Mammary epithelial cell (primary cell): Measurements from ENCODE around the gene USP24.
"Not testable (repeated sequence)": the region's sequence is repeated elsewhere in the genome, so short reads cannot be mapped to it uniquely, and the experiment has no call there.

ENCODE experiments used
- EZH2 ChIP-seq: IDR thresholded peaks from 2 replicates; pipeline ENCODE4 v1.6.1; 2012; ENCODE audit warnings: low read length, inconsistent platforms, borderline replicate concordance
- TF ChIP-seq, protein P1 (sequence below), 2 donors: IDR thresholded peaks in 1 of 2; conservative IDR thresholded peaks in 1 of 2; 2 replicates each; pipeline ENCODE4 v1.5.1; 2011 to 2012; ENCODE audit warnings: inconsistent platforms in 2 of 2, low read length in 2 of 2, mild to moderate bottlenecking in 2 of 2, control low read depth in 1 of 2, low read depth in 1 of 2; ENCODE audit not compliant: insufficient read depth in 1 of 2; ENCODE audit errors: extremely low read depth in 1 of 2

DNA sequence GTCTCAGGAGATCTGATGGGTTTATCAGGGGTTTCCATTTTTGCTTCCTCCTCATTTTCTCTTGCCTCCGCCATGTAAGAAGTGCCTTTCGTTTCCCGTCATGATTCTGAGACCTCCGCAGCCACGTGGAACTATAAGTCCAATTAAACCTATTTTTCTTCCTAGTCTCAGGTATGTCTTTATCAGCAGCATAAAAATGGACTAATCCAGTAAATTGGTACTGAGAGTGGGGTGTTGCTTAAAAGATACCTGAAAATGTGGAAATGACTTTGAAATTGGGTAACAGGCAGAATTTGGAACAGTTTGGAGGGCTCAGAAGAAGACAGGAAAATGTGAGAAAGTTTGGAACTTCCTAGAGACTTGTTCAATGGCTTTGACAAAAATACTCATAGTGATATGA, 184.1 kb downstream of the USP24 start:
- TF ChIP-seq, protein P1, sequence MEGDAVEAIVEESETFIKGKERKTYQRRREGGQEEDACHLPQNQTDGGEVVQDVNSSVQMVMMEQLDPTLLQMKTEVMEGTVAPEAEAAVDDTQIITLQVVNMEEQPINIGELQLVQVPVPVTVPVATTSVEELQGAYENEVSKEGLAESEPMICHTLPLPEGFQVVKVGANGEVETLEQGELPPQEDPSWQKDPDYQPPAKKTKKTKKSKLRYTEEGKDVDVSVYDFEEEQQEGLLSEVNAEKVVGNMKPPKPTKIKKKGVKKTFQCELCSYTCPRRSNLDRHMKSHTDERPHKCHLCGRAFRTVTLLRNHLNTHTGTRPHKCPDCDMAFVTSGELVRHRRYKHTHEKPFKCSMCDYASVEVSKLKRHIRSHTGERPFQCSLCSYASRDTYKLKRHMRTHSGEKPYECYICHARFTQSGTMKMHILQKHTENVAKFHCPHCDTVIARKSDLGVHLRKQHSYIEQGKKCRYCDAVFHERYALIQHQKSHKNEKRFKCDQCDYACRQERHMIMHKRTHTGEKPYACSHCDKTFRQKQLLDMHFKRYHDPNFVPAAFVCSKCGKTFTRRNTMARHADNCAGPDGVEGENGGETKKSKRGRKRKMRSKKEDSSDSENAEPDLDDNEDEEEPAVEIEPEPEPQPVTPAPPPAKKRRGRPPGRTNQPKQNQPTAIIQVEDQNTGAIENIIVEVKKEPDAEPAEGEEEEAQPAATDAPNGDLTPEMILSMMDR (conservative IDR thresholded peaks at IDR 0.05 in 1 of 2, IDR thresholded peaks at IDR 0.05 in 1 of 2; ENCODE audit: extremely low read depth in 1 of 2, insufficient read depth in 1 of 2, low read depth in 1 of 2, low read length in 2 of 2), result not testable (repeated sequence)
- not testable (repeated sequence) for TF ChIP-seq EZH2
